GM12892 (cell line): ENCODE data around the gene SYT5.

Experiments
- POLR2A ChIP-seq: IDR thresholded peaks from 2 replicates; pipeline ENCODE4 v1.6.1; 2011; ENCODE audit warnings: low read depth, low read length, control low read depth
- POLR2AphosphoS5 ChIP-seq: IDR thresholded peaks from 2 replicates; pipeline ENCODE4 v1.6.1; 2011; ENCODE audit warnings: low read depth, low read length, control low read depth

DNA sequence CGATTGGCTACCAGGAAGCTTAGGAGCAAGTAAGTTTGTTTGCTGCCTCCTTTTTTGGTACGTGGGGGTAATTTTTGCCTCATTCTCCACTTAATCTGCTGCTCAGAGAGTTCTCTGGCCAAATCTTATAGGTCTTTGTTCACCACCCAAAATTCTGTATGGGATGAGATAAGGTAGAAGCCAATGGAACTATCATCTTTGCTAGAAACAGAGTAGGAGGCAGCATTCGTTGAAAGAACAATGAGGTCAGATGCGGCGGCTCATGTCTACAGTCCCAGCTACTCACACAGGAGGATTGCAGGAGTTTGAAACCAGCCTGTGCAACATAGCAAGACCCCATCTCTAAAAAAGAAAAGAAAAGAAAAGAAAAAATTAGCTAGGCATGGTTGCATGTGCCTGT is 8.6 kb downstream of the SYT5 start:
- no peak for TF ChIP-seq POLR2AphosphoS5
- no peak for TF ChIP-seq POLR2A
